NCI-H2227 (cell line): ENCODE data around the gene CREB3L2.
"Not testable (repeated sequence)": the region's sequence is repeated elsewhere in the genome, so short reads cannot be mapped to it uniquely, and the experiment has no call there.

Experiments
- DNase-seq: peaks from one replicate; lab custom pipeline; 2025; ENCODE audit not compliant: unreplicated experiment; lab: John Stamatoyannopoulos, UW

Gene CREB3L2

GRCh38 chr7:137935884-137936508 lies 65.9 kb downstream of the CREB3L2 start:
- no peak for DNase-seq

DNA sequence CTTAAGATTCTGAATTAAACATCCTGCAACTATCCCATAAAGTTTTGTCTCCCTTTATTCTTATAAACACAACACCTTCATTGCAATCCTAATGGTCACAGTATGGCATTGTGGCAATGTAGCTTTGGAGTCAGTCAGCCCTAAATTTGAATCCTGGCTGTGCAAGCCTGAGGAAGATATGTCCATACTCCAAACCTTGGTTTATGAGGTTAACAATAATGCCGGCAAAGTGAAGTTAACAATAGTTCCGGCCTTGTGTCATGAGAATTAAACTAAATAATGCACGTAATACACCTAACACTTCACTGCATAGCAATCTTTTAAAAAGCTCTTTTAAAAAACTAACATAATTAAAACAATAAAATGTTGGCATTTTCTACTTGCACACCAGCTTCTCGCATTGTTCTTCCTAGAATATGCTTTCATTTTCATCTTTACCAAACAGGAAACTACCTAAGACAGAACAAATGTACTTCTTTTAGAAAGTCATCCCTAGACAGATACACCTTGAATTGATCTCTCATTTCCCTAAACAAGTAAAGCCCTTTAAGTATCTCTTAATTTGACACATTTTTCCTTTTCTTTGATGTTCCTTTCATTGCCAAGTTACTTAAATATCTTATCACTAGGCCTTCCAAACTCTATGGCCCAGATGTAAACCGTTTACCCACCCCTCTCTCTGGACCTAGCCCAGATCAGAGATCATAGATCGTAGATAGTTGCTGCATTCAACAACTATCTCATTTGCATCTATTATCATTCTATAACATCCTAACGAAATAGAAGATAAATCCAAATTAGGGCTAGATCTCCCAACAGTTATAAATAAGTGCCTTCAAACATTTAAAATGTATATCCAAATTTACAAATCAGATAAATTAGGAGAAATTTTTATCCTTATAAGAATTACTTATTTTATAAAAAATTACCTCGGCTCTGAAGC lies 66.7 kb downstream of the CREB3L2 start:
- DNase-seq: no peak

- no peak for DNase-seq
Measured at GRCh38 chr7:137934176-137934826, 67.6 kb downstream of the CREB3L2 start.

DNA sequence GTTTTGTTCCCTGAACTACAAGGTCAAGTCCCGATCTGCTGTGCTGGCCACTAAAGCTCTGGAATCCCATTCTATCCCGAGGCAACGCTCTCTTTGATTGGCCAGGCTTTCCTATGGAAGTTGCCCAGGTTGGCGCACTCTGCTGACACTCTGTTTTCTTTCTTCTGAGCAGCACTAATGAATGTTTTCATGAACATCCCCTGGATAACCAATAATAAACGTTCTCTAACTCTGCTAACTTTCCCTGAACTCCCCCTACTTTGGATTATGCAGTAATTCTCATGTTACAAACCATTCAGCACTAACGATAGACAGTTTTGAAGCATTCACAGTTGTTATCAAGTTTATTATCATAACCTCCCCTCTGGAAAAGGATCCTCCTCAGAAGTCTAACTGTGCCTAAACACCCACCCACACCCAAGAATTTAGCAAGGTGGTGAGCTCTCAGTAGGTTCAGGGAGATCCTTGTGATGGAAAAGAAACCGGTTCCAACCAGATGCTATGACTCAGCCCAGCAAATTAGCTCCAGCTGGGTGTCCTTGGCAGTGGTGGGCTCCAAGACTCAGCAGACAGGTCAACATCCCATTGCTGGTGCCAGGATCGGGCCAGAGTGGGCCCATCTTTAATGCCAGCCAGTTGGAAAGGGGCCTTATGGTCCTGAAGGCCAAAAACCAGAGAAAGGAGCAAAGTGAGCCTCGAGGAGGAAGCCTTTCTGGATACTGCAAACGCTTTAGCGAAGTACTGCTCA lies 68.4 kb downstream of the CREB3L2 start:
- DNase-seq: no peak

DNA sequence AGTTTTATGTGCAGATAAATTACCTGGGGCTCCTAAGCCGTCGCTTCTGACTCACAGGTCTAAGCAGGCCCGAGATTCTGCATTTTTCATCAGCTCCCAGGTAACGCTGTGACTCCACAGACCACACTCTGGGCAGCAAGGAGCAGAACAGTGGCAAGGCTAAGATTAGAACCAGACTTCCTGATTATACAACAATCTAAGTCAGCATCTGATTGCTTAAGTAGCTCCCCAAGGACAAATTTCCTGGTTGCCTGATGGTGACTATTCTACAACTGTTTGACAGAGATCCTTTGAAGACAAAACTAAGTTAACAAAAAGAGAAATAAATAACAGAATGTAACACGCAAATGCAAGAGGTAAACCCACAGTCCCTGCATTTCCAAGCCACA lies 69.0 kb downstream of the CREB3L2 start:
- no peak for DNase-seq

GRCh38 chr7:137931823-137932222 lies 70.1 kb downstream of the CREB3L2 start:
- no peak for DNase-seq

DNA sequence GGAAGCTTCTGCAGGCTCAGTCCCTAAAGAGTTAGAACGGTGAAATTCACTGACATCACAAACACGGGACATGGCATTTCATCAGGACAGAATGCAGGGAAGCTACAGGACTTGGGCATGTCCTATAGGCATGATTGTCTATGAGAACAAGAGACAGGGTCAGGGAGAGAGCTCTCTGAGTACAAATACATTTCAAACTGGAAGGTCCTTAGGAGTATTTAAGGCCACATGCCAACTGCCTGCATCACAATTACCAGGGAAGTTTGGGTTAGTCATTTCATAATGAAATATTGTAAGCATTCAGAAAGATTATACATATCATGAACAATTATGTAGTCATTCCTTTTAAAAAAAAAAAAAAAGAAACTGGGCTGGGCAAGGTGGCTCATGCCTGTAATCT lies 71.3 kb downstream of the CREB3L2 start:
- no peak for DNase-seq

- DNase-seq: no peak
Measured at GRCh38 chr7:137928626-137929025, 73.3 kb downstream of the CREB3L2 start.

DNA sequence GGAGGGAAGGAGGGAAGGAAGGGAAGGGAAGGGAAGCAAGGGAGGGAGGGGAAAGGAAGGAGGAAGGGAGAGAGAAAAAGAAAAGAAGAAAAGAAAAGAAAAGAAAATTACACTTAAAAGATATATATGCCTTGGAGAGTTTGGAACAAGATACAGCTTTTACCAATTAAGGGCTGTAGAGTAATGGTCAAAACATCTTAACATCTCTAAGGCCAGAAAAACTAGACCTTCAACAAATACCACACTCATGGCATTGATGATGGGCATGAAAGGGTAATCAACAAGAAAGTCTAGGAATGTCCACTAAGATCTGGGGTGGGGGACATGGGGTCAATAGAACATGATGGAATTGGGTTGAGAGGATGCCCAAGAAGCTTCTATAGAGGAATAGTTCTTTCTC lies 74.5 kb downstream of the CREB3L2 start:
- no peak for DNase-seq

GRCh38 chr7:137926206-137926605 lies 75.7 kb downstream of the CREB3L2 start:
- not testable (repeated sequence) for DNase-seq

DNA sequence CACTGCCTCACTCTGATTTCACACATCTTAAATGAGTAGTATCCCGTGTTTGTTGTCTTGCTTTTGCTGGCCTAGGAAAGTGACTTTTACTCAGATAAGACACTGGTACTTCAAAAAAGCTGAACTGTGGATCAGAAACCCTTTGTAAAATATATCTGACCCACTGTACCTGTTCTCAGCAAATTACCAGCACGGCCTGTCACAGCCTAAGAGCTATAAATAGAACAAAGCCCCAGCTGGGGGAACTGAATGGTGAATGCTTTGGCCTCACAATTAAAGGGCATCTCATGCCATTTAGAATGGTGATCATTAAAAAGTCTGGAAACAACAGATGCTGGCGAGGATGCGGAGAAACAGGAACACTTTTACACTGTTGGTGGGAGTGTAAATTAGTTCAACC lies 76.1 kb downstream of the CREB3L2 start:
- DNase-seq: peak; percentile 49

DNA sequence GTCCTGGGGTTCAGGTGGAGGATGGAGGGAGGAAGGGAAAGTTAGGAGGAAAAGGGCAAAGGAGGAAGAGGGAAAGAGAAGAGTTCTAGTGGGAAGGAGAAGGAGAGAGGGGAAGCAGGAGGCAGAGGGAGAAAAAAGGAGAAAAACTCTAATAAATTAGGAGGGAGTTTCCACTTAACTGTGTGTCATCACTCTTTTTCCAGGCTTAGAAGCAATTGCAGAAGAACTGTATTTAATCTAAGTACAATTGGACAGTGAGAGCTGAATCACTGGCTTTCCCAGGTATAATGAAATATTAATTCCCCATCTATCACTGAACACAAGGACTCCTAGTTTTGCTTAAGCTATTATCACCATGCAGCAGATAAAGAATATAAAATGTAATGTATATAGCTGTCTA lies 76.8 kb downstream of the CREB3L2 start:
- DNase-seq: no peak

DNA sequence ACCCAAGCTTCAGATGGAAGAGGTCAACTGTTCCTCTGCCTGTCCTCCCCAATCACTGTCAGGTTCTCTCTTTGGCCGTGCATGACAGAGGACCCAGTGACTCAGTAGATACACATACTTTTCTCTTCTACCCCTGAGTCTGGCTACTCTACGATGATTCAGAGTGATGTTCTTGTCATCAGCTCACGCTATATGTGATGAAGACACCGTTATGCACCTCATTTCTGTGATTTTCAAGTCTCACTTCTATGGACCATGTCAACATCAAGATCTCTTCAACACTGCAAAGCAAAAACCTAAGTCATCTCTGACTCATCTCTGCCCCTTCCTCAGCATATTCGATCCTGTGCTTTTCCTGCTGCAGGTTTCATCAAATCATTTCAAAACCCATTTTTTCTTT lies 78.5 kb downstream of the CREB3L2 start:
- no peak for DNase-seq

GRCh38 chr7:137920637-137921399 lies 81.1 kb downstream of the CREB3L2 start:
- DNase-seq: no peak

GRCh38 chr7:137919987-137920386 lies 81.9 kb downstream of the CREB3L2 start:
- DNase-seq: no peak

DNA sequence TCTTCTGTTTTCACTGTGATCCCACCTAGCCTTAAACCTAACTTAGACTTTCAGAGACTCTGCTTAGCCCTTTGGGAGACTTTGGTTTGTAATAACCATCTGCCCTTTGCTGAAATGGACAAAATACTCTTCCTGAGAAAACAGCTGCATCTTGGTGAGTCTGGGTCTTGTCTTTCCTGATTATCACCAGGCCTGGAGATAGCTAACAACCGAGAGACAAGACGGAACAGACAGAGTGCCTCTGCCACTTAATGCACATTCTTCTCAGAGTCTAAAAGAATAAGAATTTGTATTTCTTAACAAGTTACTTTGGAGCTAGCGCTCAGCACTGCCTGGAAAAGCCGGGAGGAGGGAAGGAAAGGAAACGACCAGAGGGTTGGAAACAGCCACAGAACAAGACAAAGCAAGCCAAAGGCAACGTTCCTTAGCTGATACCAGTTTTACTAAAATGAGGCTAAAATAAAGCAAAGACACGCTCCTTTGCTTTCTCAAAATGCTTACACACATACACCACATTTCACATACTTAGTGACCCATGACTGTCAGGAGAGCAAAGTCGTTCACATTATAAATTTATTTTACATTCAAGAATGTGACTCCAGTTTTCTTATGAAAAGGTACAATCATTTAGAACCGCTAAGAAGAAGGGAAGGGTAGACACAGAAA lies 84.8 kb downstream of the CREB3L2 start:
- no peak for DNase-seq

GRCh38 chr7:137916564-137916963 lies 85.3 kb downstream of the CREB3L2 start:
- no peak for DNase-seq

- DNase-seq: no peak
Measured at GRCh38 chr7:137915266-137915665, 86.6 kb downstream of the CREB3L2 start.

GRCh38 chr7:137913985-137914384 lies 87.9 kb downstream of the CREB3L2 start:
- no peak for DNase-seq

DNA sequence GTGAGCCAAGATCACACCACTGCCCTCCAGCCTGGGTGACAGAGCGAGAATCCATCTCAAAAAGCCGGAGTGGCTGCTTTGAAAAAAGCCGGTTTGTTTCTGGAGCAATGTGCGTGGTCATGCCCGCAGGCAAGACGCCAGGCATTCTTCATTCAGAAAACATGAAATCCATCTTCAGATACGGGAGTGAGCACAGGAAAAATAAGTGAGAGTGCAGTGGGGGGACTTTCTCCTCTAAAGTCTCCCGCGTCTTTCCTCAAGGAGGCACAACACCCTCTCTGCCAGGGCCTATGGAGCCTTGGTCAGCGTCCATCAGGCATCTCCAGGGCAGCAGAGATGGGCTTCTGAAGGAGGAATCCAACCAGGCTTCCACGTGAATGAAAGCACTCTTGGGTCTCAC lies 92.8 kb downstream of the CREB3L2 start:
- no peak for DNase-seq
